Adrenal gland (tissue), 5 donors: Measurements from ENCODE around the gene FAM219A.

Experiments
- POLR2A ChIP-seq, 2 donors: fragments of 450-650 bp; IDR thresholded peaks; one replicate each; pipeline ENCODE4 v1.6.1; 2017; ENCODE audit warnings: antibody characterized with exemption in 2 of 2, mild to moderate bottlenecking in 2 of 2, moderate library complexity in 1 of 2
- TF ChIP-seq, protein P1 (sequence below), 6 experiments: fragments of 450-650 bp in 4 of 6; fragments of 200-600 bp in 2 of 6; sonication (generic) in 1 of 6; IDR thresholded peaks; 1 replicate in 5 of 6; 2 replicates in 1 of 6; pipeline versions ENCODE4 v1.5.1 to v1.8.0; 2016 to 2021; ENCODE audit warnings: antibody characterized with exemption in 6 of 6, mild to moderate bottlenecking in 2 of 6, moderate library complexity in 1 of 6
- donor health status: DM: no; HTN: no; CAD: no.

DNA sequence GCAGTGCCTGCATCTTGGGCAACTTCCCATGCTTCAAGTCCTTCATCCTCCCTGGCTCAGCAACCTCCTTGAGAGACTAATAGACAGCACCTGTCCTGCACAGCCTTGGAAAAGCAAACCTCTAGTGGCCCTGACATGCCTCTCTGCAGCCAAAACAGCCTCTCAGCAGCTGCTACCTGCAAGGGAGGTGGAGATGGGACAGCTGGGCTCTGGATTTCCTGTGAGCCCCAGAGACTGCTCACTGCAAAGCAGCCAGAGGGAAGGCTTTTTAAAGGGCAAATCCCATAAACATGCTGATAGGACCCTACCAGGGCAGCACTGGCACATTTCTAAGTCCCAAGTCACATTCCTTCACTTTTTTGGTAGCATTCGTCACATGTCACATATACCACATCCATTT, 50.2 kb downstream of the FAM219A start:
- TF ChIP-seq, protein P1, sequence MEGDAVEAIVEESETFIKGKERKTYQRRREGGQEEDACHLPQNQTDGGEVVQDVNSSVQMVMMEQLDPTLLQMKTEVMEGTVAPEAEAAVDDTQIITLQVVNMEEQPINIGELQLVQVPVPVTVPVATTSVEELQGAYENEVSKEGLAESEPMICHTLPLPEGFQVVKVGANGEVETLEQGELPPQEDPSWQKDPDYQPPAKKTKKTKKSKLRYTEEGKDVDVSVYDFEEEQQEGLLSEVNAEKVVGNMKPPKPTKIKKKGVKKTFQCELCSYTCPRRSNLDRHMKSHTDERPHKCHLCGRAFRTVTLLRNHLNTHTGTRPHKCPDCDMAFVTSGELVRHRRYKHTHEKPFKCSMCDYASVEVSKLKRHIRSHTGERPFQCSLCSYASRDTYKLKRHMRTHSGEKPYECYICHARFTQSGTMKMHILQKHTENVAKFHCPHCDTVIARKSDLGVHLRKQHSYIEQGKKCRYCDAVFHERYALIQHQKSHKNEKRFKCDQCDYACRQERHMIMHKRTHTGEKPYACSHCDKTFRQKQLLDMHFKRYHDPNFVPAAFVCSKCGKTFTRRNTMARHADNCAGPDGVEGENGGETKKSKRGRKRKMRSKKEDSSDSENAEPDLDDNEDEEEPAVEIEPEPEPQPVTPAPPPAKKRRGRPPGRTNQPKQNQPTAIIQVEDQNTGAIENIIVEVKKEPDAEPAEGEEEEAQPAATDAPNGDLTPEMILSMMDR (IDR thresholded peaks at IDR 0.05): no peak
- no peak for TF ChIP-seq POLR2A (IDR thresholded peaks at IDR 0.05)
